ENCODE results near the gene TCERG1. TPM values are rescaled to one million over a fixed set of nuclear protein-coding genes. Genes with fewer than 3 reads are reported as not detected.

Gene TCERG1
- total RNA-seq, 3 donors from 2014 or later = 48.0 to 119 (median 79.3) TPM

DNA sequence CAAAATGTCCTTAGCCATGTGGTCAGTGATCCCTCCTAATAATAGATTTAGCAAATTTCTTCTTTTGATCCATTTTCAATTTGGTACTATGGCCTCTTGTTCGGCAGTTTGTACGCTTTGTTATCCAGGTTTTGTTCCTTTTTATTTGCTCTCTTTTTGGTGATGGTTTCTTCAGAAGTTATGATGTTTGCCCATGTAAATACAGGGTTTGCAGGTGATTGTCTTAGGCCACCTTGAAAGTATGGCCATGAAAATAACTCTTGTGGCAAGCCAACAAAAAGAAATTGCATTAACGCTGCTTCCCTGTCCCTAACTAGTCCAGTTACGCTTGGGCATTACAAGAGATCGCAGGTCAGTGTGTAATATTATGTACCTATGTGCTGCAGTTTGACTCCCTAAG lies 60.3 kb downstream of the TCERG1 start:
- TF ChIP-seq, protein P1, sequence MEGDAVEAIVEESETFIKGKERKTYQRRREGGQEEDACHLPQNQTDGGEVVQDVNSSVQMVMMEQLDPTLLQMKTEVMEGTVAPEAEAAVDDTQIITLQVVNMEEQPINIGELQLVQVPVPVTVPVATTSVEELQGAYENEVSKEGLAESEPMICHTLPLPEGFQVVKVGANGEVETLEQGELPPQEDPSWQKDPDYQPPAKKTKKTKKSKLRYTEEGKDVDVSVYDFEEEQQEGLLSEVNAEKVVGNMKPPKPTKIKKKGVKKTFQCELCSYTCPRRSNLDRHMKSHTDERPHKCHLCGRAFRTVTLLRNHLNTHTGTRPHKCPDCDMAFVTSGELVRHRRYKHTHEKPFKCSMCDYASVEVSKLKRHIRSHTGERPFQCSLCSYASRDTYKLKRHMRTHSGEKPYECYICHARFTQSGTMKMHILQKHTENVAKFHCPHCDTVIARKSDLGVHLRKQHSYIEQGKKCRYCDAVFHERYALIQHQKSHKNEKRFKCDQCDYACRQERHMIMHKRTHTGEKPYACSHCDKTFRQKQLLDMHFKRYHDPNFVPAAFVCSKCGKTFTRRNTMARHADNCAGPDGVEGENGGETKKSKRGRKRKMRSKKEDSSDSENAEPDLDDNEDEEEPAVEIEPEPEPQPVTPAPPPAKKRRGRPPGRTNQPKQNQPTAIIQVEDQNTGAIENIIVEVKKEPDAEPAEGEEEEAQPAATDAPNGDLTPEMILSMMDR (IDR thresholded peaks at IDR 0.05) = no peak
- no peak for TF ChIP-seq POLR2AphosphoS5 (IDR thresholded peaks at IDR 0.05)
- no peak for TF ChIP-seq POLR2A (IDR thresholded peaks at IDR 0.05)
- Histone ChIP-seq H3K9me3 (no peaks in the 10 kb centered on the region), H3K27me3 (no peaks in the 10 kb centered on the region), H3K36me3 (peaks cover 15% of the 10 kb centered on the region), H3K27ac (no peak overlapping the region), H3K4me3 (no peak overlapping the region), H3K4me1 (no peaks in the 10 kb centered on the region)
- intact Hi-C loops (cut with DNase I; ENCODE audit: low total_unique reads) = no loop called here
- no peak for DNase-seq (ENCODE audit: low spot score in 2 of 2)

DNA sequence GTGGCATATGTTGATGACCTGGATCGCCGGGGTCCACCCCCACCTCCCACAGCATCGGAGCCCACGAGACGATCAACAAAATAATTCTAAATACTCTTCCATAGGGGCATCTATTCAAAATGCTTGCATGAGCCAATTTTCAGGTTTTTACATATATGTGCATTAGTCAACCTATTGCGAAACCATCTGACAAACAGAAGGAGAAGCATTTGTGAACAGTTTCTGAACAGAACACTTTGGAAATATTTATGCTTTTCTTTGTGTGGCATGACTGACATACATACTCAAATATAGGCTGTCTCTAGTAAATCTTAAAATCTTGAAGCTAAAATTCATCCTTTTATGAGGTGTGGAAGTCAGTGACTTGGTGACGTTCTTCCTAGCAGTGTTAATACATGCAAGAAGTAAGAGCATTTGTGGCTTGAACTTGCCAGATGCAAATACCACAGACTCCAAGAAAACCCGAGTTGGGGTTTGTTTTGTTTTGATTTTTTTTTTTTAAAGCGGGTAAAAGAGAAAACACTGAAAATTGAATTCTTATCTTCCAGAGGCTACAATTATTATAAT lies 63.5 kb downstream of the TCERG1 start:
- Histone ChIP-seq H3K27ac (no peak overlapping the region), H3K36me3 (peaks cover 9% of the 10 kb centered on the region), H3K27me3 (no peaks in the 10 kb centered on the region), H3K4me1 (no peaks in the 10 kb centered on the region), H3K9me3 (no peaks in the 10 kb centered on the region), H3K4me3 (no peak overlapping the region)
- intact Hi-C loops (cut with DNase I; ENCODE audit: low total_unique reads) = loop anchor here (10.0 kb wide), 1 partner anchor 1446 kb away; no protein-coding TSS in a partner anchor
- TF ChIP-seq POLR2AphosphoS5 (IDR thresholded peaks at IDR 0.05) (no peak), POLR2A (IDR thresholded peaks at IDR 0.05) (no peak)
- TF ChIP-seq, protein P1 (IDR thresholded peaks at IDR 0.05) = no peak
- DNase-seq (ENCODE audit: low spot score in 2 of 2) = no peak

DNA sequence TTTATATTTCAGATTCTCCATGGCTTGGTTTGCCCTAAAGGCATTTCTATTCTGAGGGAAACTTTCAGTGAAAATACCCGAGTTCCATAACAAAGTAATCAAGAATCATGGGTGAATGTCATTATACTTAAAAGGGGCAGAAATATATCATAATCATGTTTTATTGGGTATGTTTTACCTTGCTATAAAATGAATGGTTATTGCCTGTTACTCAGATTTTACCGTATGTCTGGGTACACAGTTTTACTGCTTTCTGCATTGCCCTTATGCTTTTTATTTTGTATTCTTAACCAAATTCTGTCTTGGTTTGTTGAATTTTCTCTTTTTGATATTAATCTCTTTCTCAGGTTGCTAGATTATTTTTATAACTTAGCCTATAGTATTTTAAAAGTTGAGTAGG lies 66.3 kb downstream of the TCERG1 start:
- no peaks in the 10 kb centered on the region for H3K4me1 ChIP-seq
- no peaks in the 10 kb centered on the region for H3K27me3 ChIP-seq
- TF ChIP-seq POLR2AphosphoS5 (IDR thresholded peaks at IDR 0.05) (no peak), POLR2A (IDR thresholded peaks at IDR 0.05) (no peak)
- TF ChIP-seq, protein P1 (IDR thresholded peaks at IDR 0.05) = no peak
- no peak overlapping the region for H3K4me3 ChIP-seq
- H3K9me3 ChIP-seq = no peaks in the 10 kb centered on the region
- DNase-seq (ENCODE audit: low spot score in 2 of 2) = no peak
- no peak overlapping the region for H3K27ac ChIP-seq
- peaks cover 9% of the 10 kb centered on the region for H3K36me3 ChIP-seq
- intact Hi-C loops (cut with DNase I; ENCODE audit: low total_unique reads) = loop anchor here (10.0 kb wide), 1 partner anchor 1449 kb away; no protein-coding TSS in a partner anchor

DNA sequence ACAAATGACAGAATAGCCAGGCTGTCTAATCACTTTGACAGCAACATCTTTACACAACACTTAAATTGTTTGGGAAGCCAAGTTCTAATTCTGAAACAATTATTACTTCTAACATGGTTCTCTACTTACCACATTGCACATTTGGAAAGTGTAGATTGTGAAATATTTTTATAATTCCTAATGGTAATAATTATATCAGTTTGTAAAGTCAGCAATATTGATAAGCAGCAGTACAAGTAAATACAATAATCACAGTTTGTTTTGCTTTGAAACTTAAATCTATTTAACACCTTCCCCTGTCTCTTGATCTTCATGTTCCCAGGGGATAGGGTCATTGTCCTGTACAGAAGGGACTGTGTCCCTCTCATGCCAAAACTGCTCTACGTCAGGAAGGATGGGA lies 67.4 kb downstream of the TCERG1 start:
- Histone ChIP-seq H3K9me3 (no peaks in the 10 kb centered on the region), H3K36me3 (peaks cover 9% of the 10 kb centered on the region), H3K27me3 (no peaks in the 10 kb centered on the region), H3K27ac (no peak overlapping the region), H3K4me1 (no peaks in the 10 kb centered on the region), H3K4me3 (no peak overlapping the region)
- no peak for DNase-seq (ENCODE audit: low spot score in 2 of 2)
- intact Hi-C loops (cut with DNase I; ENCODE audit: low total_unique reads) = loop anchor here (10.0 kb wide), 1 partner anchor 1450 kb away; no protein-coding TSS in a partner anchor
- TF ChIP-seq POLR2AphosphoS5 (IDR thresholded peaks at IDR 0.05) = no peak
- TF ChIP-seq, protein P1 (IDR thresholded peaks at IDR 0.05) = no peak
- no peak for TF ChIP-seq POLR2A (IDR thresholded peaks at IDR 0.05)

DNA sequence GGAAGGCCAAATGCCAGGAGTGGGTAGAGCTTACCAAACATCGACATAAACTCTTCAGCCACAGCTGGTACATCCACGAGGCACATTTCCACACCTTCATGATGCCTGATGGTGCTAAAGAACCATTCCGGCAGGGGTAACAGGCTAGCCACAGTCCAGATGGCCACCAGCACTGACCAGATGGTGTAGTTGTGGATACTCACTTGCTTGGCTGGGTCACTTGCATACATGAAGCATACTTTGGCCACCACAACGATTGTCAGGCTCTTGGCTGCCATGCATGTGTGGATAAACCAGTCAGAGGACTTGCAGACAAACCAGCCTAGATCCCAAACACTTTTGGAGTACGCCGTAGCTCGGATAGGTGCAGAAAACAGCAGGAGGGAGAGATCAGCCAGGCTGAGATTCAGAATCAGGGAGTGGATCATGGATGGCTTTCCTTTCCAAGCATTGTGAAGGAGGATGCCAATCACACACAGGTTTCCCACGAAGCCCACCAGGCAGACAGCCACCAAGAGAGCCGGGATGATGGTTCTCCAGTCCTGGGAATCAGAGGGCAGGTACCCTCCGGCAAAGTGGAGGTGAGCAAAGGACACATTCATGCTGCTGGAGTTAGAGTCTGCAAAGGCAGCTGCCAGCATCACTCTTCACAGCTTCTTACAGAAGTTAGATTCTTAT lies 68.5 kb downstream of the TCERG1 start:
- intact Hi-C loops (cut with DNase I; ENCODE audit: low total_unique reads) = loop anchor here (10.0 kb wide), 1 partner anchor 1451 kb away; no protein-coding TSS in a partner anchor
- DNase-seq (ENCODE audit: low spot score in 2 of 2) = no peak
- Histone ChIP-seq H3K9me3 (no peaks in the 10 kb centered on the region), H3K27ac (no peak overlapping the region), H3K4me3 (no peak overlapping the region), H3K27me3 (no peaks in the 10 kb centered on the region), H3K36me3 (peaks cover 5% of the 10 kb centered on the region), H3K4me1 (no peaks in the 10 kb centered on the region)
- no peak for TF ChIP-seq POLR2AphosphoS5 (IDR thresholded peaks at IDR 0.05)
- TF ChIP-seq, protein P1 (IDR thresholded peaks at IDR 0.05) = no peak
